HG03457 (cell line): ENCODE results near the gene TAPBP.
A peak's percentile ranks its signal among the peaks of the same experiment; 100 is the strongest.

Experiments used
- ATAC-seq: cut with Tn5 transposase; IDR thresholded peaks from one replicate; pipeline ENCODE4 v1.9.1; 2021; ENCODE audit warnings: moderate number of reproducible peaks; ENCODE audit not compliant: unreplicated experiment

The TAPBP gene

GRCh38 chr6:33320315-33321181 is 6.7 kb upstream of the TAPBP start:
- no peak for ATAC-seq

- no peak for ATAC-seq
Observed at GRCh38 chr6:33319939-33320314, 6.0 kb upstream of the TAPBP start.

- no peak for ATAC-seq
Observed at GRCh38 chr6:33318426-33319073, 4.7 kb upstream of the TAPBP start.

- ATAC-seq: no peak
Observed at GRCh38 chr6:33317669-33318425, 4.0 kb upstream of the TAPBP start, which contains the start of gene ZBTB22. Gene ZBTB22 (minus strand): TSS chr6:33317744. CDS start chr6:33316916, 828 bp downstream.

- no peak for ATAC-seq
Observed at GRCh38 chr6:33317419-33317668, 3.5 kb upstream of the TAPBP start.

- no peak for ATAC-seq
Observed at GRCh38 chr6:33316603-33317418, 2.9 kb upstream of the TAPBP start.

- no peak for ATAC-seq
Observed at GRCh38 chr6:33315793-33316602, 2.1 kb upstream of the TAPBP start.

GRCh38 chr6:33314943-33315792 is 1.3 kb upstream of the TAPBP start:
- no peak for ATAC-seq

- ATAC-seq: no peak
Observed at GRCh38 chr6:33314515-33314942, 651 bp upstream of the TAPBP start.

- no peak for ATAC-seq
Observed at GRCh38 chr6:33313105-33313708, 671 bp downstream of the TAPBP start.

GRCh38 chr6:33312361-33313104 is 1.3 kb downstream of the TAPBP start:
- no peak for ATAC-seq

GRCh38 chr6:33306356-33306755 is 7.5 kb downstream of the TAPBP start:
- no peak for ATAC-seq

- ATAC-seq: no peak
Observed at GRCh38 chr6:33305052-33305451, 8.8 kb downstream of the TAPBP start.

GRCh38 chr6:33304216-33304615 is 9.7 kb downstream of the TAPBP start:
- ATAC-seq: no peak

- ATAC-seq: no peak
Observed at GRCh38 chr6:33301877-33302276, 12.0 kb downstream of the TAPBP start.

- ATAC-seq: peak; percentile 51
Observed at GRCh38 chr6:33299237-33299944, 14.5 kb downstream of the TAPBP start.

GRCh38 chr6:33298773-33299236 is 15.1 kb downstream of the TAPBP start, which contains the start of gene RGL2:
Gene RGL2 (minus strand): TSS chr6:33298942. CDS start chr6:33298610, 332 bp downstream.
- ATAC-seq: no peak
